Ecto neural progenitor cell (in vitro differentiated cells): ENCODE data around the gene KRT9.
A peak's percentile ranks its signal among the peaks of the same experiment; 100 is the strongest.

Experiments
- DNase-seq: peaks from one replicate; pipeline ENCODE4 v3.0.0-alpha.2; 2018; ENCODE audit warnings: low spot score

Gene KRT9

GRCh38 chr17:41527063-41528023 is 44.5 kb downstream of the KRT9 start:
- DNase-seq = peak; percentile 78

- DNase-seq = no peak
Observed at GRCh38 chr17:41524261-41524660, 47.6 kb downstream of the KRT9 start.

GRCh38 chr17:41523787-41524186 is 48.1 kb downstream of the KRT9 start:
- no peak for DNase-seq

- DNase-seq = no peak
Observed at GRCh38 chr17:41523225-41523593, 48.6 kb downstream of the KRT9 start.

GRCh38 chr17:41522301-41523224 is 49.3 kb downstream of the KRT9 start:
- no peak for DNase-seq

GRCh38 chr17:41521574-41522261 is 50.1 kb downstream of the KRT9 start:
- no peak for DNase-seq

- DNase-seq = no peak
Observed at GRCh38 chr17:41520821-41521521, 50.9 kb downstream of the KRT9 start.

- no peak for DNase-seq
Observed at GRCh38 chr17:41519501-41520224, 52.2 kb downstream of the KRT9 start.

GRCh38 chr17:41518789-41519449 is 52.9 kb downstream of the KRT9 start, which contains the start of gene KRT15:
TSS of gene KRT15 (minus strand) at chr17:41518890. CDS start at chr17:41518827, 63 bp downstream.
- DNase-seq = no peak

GRCh38 chr17:41518031-41518430 is 53.8 kb downstream of the KRT9 start:
- no peak for DNase-seq

- DNase-seq = no peak
Observed at GRCh38 chr17:41516830-41517283, 55.0 kb downstream of the KRT9 start.

GRCh38 chr17:41516147-41516829 is 55.6 kb downstream of the KRT9 start:
- no peak for DNase-seq
